ENCODE data around the gene CNGB1.

- TF ChIP-seq EZH2phosphoT487 (IDR thresholded peaks at IDR 0.05; ENCODE audit: borderline replicate concordance, low read length) (no peak), CTCF (conservative IDR thresholded peaks at IDR 0.05; ENCODE audit: low read depth, low read length) (no peak)
Observed at GRCh38 chr16:58018803-58019202, 47.9 kb upstream of the CNGB1 start.

Measured in PC-3 (cell line).